IPS DF 4.7 (cell line): Measurements from ENCODE around the gene MYORG.

Experiments
- DNase-seq: peaks from one replicate; pipeline ENCODE4 v3.0.0-alpha.2; 2013; ENCODE audit warnings: low spot score; ENCODE audit errors: extremely low read depth

Gene MYORG

DNA sequence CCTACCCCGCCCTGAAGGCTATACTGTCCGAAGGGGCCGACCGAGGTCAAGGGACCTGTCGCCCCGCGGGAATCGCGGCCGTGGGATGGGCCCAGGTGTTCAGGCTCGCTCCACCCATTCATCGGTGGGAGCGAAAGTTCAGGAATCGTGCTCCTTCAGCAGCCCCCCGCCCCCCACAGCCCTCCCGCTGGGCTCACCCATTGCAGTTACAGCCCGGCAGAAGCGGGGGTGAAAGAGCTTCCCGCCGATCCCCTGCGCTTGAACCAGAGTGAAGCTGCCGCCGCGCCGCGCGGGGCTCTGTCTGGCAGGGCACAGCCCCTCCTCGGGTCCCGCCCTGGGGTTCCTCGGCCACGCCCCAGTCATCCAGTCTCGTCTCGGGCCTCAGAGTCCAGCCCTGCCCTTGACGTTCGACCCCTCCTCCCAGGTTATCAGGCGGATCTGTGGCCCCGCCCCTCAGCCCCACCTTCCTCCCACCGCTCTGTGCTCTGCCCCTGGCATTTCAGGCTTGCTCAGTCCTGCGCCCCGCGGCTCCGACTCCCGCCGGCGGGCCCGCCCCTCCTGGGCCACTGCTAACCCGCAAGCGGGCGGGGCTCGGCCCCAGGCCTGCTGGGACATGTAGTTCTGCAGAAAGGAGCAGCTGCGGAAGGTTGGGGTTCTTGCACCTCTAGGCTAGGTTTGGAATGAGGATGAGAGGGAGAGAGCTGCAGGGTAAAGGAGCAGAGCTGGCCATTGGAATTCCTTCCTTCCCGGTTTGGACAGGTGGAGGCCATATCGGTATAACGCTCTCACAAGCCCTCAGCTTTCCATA, at the start of gene MYORG:
MYORG (minus strand) TSS at position 303 of the 808 bp plus-strand sequence. CDS start 3,955 bp downstream, outside the sequence.
- DNase-seq: no peak

DNA sequence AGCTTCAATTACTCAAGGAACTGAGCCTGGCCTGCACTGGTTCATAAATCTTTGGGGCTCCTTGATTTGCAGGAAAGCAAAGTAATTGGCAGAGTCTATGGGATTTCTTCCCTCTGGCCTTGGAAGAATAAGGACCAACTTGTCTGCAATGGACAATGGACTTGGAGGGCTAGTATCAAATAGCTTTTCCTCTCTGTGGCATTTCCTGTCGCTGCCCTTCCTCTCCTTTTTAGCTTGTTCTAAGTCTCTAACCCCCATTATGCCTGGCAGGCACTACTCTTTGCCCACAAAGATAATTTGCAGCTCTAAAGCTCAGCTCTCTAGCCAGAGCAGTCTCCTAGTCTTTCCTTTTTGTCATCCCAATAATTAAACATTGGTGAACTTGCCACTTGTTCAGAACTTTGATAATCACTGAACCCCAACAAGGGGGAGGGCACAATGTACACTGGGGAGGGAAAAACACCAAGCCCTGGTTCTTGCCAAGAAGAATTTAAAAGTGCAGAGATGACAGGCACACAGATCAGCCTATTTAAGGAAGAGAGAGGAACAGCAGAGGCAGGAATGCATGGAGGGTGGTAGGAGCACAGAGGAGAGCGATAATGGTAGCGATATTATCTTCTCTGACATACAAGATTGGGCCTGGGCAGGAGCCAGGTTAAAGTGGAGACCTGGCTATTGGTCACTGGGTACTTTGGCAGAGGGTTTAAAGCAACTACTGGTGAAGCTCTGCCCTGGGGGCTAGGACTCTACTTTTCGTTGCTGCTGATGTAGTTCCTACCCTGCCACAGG, 43.2 kb upstream of the MYORG start:
- no peak for DNase-seq

DNA sequence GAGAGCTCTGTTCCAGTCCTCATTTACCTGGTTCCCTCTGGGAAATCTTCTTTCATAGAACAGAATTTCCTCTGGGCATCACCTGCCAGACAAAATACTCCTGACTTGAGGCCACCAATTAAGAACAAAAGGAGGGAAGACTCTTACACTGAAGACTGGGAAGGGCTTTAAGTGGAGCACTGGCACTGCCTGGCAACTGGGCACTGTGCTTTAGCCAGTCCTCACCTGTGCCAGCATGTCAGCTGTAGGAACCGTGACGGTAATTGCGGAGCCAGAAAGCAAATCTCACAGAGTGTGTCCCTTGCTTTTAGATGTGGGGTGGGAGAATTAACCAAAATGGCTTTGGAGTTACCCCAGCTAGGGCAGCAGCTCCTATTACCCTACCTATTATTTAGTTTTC, 41.0 kb upstream of the MYORG start:
- DNase-seq: no peak

DNA sequence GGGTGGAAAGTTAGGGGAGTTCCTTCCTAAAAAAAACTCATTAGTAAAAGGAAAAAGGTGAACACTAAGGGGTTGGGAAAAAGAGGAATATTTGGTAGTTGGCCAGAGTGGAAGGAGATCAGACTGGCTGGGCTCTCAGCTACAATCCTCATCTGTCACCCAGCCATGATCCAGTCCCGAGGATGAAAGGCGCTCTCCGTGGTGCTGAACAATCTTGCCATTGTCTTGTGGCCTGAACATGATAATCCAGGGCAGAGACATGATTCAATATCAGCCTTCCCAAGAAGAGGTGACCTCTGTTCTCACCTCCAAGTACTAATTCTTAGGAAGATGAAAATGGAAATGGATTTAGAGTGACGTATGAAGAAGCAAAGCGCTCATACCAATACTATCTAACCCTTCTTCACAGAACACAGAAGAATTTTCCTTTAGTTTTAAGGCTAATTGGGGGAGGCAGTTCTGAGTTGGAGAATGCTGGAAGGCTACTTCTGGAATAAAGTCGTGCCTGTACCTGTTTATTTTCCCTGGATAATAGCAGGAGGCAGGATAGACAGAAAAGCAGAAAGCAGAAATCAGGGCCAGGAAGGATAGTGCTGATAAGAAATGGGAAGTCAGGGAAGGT, 36.6 kb upstream of the MYORG start:
- DNase-seq: no peak

DNA sequence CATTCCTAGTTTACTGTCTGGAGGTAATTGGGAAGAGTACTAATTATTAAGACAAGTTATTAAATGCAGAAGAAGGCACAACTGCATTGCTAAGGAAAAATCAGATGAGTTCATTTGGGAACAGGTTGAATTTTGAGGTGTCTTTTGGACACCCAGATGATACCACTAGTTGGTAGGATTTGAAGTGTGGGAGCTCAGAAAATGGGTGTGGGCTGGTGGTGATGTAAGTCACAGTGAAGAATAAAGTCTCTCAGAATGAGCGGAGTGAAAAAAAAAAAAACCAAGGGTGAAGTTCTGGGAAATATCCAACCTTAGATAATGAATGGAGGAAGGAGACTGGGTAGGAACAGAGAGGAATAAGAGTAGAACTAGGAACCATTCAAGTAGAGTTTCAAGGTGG, 35.6 kb upstream of the MYORG start:
- no peak for DNase-seq

DNA sequence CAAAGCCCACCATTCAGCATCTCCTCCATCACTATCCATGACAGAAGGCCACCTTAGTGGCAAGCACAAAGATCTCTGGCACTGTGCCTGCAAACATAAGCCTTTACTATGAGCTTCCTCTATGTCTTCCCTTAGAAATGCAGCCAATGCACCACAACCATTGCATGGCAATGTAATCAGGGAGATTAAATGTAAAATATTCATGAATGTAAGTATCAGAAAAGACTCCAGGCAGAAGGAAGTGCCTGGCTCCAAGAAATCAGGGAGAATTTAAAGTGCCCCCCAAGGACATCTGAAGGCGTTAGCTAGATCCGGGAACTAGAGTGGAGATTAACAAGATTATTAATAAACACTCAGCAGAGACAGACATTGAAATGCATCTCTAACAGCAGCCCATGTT, 32.5 kb upstream of the MYORG start:
- DNase-seq: no peak

DNA sequence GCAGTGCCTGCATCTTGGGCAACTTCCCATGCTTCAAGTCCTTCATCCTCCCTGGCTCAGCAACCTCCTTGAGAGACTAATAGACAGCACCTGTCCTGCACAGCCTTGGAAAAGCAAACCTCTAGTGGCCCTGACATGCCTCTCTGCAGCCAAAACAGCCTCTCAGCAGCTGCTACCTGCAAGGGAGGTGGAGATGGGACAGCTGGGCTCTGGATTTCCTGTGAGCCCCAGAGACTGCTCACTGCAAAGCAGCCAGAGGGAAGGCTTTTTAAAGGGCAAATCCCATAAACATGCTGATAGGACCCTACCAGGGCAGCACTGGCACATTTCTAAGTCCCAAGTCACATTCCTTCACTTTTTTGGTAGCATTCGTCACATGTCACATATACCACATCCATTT, 31.5 kb upstream of the MYORG start:
- DNase-seq: no peak

DNA sequence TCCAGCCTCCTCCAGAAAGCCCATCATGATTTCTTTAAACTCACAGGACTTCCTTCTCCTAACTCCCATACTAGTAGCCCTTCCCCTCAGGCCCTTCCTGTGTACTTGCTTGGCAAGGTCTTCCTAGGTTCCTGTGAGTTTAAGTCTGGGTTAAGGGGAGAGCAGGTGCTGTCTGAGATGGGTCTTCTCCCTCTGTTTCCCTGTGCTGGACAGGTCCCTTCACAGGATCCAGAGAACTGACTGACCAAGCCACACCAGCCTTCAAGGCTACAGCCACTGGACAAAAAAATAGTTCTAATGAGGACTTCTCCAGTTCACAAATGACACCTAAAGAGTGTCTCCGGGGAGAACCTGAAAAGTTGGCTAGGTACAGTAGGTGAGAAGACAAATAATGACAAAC, 29.5 kb upstream of the MYORG start:
- no peak for DNase-seq

DNA sequence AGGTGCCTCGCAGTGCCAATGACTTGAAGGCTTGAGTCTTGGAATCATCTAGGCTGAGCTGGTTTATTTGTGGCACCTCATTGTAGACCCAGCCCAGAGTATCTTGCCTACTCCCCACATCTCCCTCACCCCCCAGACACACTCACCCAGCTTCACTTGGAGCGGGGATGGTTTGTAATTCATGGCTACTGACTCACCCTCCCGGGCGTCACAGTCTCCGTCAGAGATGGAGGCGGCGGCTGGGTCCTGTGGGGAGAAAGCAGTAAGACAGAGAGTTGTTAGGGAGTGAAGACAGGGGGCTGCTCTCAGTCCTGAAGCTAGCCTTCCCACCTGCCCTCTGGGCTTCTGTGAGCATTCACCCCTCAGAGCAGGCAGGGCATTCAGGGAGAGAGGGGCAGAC, 29.0 kb upstream of the MYORG start:
- DNase-seq: no peak

DNA sequence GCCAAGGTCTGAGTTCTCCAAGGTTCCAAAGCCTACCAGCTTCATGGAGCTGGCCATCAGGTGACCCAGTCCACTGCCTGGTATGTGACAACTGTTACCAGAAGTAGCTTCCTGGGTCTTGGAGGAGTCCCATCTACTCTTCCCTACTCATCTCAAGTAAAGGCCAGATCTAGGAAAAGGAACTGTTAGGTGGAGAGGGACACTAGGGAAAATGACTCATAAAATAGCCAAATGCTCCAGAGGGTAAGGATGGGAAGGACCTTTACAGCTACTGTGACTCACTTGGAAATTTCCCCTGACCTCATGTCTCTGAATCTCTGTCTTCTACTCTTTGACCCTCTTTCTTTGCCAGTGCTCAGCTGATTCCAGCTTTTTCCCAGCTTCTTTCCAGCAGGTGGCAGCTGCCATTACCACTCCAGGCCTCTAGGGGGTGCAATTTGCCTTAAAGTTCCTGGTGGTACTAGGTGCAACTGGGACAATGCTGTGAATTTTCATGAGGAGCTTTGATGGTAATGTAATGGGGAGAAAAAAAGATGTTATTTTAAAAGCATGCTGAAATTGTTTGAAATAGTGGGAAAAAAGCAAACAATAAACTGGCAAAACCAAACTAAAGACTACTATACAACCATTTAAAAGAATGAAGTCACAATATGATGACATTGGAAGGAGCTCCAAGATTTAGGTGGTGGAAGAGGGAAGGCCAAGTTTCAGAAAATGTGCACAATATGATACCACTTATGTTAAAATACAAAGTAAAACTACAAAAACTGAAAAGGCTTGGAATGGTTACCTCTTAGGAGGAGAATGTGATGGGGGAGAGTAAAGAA, 27.1 kb upstream of the MYORG start:
- no peak for DNase-seq

DNA sequence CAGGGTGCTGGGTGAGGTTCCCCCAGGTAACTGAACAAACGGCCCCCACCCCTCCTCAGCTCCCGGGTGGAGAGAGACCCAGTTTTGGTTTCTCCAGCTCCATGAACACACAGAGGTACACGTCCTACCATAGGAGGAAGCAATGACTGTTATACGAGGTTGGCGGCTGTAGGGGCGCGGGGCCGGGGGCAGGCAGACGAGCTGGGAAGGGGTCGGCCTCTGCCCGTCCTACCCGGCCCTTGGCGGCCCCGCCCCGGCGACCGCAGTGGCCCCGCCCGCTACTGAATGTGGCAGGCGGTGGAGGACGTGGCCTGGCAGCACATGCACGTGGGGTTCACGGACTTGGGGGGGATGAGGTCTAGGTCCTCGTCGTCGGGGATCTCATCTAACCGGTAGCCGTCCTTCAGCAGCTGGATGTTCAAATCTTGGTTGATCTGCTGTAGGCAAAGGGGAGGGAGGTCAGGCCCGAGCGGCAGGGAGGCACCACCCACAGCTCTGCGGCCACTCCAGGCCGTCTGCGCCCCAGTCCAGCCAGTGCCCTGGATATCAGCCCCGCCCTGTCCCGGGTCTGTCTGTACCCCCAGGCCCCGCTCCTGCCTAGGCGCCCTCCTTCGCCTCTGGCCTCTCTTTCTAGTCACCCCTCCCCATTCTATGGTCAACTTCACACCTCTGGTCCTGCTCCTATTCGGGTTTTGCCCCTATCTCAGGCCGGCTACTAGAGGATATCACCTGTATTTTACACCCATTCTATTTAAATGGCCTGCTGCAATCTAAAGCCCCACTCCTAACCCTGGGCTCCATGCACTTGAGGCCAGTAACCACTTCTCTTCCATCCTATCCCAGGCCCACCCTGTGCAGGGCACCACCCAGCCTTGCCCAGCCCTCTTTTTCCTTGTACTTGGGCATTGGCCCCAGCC, 24.2 kb upstream of the MYORG start:
- no peak for DNase-seq

DNA sequence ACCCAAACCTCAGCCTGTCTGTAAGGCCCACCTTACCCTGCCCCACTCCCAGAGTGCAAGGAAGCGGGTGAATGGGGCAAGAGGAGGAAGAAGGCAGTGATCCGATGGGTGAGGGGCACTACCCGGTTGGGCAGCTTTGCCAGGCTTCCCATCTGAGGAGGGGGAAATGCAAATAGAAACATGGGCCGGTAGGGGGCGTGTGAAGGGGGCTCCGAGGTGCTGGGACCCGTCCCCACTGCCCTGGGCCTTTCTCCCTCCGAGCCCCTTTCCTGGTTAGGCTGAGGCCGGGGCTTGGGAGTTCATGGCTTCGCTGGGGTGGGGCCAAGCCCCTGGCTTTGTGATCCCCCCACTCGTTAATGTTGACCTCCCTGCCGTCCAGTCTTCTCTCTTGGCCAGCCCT, 23.6 kb upstream of the MYORG start:
- DNase-seq: no peak

DNA sequence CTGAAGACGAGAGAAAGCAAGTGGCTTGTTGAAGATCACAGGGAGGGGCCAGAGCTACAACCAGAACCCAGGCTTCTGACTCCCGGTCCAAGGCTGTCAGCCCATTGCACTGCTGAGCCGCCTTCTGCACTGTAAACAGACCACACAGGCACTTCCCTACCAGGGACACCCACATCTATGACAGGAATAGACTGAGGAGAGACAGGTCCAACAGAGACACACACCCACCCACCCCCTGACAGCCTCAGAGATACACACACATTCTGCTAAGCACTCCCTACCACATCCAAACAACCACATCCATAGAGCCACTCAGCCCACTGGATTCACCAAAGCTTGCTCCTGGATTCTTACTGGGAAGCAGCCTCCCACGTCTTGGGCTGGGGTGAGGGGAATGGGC, 23.0 kb upstream of the MYORG start:
- DNase-seq: no peak

DNA sequence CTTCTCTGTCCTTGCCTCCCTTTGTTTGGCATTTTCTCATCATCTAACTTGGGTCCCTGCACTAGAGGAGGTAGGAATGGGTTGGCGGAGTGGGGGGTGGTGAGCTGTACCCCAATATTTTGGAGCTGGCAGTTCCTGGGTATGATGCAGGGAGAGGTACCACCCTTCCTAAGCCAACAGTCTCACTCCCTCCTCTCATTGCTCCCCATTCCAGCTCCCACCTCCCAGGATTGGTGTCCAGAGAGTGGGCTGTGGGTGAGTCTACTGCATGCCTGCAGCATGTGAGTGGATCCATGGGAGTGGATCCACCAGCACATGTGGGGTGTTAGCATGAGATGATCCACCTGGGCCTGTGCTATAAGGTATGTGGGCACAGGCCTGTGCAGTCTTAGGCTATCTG, 22.2 kb upstream of the MYORG start:
- no peak for DNase-seq

DNA sequence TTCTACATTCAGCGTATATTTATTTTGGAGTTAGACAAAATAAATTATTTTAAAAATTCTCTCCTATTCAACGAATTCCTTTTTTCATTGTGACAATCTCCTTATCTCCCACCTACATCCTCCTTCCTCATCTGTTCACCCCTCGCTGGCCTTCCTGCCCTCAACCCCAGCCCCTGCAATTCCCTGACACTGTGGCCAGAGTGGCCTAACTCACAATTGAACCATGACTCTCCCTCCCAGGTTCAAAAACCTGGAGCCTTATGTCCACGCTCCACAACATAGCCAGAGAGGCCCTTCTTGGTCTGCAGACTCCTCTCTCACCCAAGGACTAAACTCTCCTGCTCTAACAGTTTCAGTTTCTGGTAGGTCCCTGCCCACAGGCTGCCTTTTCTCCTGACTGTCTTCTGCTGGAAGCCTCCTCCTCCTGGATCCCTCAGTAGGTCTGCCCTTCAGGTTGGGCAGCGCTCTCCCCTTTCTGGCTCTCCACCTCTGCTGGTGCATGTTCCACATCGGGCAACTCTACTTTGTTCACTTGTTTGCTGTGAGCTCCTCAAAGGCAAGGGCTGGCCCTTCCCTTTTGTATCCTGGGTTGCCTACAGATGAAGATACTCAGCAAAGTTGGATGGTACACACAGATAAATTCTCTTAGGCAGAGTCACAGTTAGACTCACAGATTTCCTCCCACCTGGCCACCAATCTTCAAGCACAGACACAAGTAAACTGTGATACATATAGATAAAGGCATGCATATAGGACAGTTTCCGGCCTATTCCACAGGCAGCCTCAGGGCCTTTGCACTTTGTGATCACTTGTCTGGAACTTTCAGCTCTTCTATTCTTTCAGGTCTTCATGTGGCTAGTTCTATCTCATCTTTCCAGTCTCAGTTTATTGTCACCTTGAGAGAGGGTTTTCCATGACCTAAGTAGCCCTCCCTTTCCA, 19.8 kb upstream of the MYORG start:
- no peak for DNase-seq

DNA sequence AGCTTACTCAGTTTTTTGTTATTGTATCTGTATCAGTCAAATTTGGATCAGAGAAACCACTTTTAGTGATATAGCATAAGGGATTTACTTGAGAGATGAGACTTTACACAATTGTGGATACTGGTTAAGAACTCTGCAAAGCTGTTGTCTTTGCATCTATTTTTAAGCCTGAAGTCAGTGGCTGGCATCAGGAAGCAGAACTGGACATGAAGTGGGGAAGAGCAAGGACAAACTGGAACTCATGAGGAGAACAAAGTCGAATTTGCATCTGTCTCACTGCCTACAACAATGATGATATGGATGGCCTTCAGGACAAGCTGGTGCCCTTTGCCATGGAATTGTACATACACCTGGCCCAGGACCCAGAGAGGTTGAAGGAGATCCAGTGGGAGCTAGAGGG, 15.8 kb upstream of the MYORG start:
- no peak for DNase-seq

DNA sequence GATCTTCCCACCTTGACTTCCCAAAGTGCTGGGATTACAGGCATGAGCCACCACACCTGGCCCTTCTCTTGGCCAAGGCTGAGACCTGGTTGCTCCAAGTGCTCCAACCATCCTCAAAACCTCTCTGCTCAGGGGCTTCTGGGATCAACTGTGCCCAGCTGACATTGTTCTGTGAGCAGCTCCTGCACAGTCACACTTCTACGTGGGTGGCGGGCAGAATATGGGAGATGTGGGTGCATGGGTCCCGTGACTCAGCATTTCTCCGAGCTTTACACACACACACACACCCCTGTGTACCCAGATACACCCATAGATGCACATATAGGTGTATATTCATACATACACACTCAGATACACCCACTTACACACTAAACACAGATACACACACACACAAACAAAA, 10.5 kb upstream of the MYORG start:
- DNase-seq: no peak

DNA sequence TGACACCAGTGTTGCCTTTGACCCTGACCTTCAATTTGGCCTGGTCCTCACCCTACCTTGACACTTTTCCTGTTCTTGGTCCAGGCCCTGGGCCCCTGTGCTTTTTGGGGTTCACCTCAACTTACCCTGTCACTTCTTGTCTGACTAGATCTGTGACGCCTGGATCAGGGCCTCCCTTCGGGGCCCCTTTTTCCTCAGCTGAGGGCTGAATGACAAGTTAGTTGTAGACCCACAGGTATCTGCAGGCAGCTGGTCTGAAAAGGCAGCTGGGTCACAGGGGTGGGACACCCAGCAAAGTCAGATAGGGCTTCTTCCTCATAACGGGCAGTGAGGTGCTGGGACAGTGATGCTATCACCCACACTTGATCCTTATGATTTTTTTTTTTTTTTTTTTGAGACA, 10.0 kb upstream of the MYORG start:
- no peak for DNase-seq

DNA sequence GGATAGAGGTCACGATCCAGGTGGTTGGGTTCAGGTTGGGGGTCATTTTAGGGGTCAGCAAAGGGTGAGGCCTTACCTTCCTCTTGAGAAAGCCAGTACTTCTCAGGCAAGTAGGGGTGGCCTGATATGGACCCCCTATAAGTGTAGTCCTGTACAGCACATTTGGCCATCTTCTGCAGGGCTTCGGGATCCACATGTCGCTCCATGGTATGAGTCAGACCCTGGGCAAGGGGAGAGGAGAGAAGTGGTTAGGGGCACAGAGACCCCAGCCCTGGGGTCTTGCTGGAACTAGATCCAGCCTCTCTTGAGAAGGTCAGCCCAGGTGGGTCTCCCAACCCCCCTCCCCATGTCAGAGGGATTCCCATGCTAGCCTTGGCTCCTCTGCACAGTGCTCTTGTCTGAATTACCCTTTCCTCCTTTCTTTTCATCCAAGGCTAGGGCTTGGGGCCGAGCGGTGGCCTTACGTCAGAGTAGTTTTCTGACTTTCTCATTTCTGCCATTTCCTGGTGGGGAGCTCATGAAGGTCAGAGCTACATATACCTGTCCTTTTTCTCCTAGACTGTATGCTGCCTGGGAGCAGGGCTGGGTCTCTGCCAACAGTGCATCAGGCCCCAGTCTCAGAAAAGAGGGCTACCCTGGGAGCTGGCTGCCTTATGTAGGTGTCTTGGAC, 9.0 kb upstream of the MYORG start:
- DNase-seq: no peak
